Measurements from ENCODE around the gene PTPRT.

GRCh38 chr20:42100137-42100704 is 1089.5 kb downstream of the PTPRT start:
- TF ChIP-seq CTCF (IDR thresholded peaks at IDR 0.05) (no peak), SIN3A (IDR thresholded peaks at IDR 0.05; ENCODE audit: borderline replicate concordance, low read depth, low read length) (no peak)

Data from SK-N-SH (cell line).